ENCODE measurements around the gene SRC.

Gene SRC

DNA sequence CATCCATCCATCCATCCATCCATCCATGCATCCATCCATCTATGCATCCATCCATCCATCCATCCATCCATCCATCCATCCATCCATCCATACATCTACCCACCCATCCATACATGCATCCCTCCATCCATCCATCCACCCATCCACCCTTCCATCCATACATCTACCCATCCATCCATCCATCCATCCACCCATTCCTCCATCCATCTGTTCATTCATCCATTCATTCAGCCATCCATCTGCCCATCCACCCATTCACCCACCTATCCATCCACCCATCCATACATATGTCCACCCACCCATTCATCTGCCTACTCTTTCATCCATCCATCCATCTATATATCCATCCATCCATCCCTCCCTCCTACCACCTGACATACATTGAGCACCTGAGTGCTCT, 104.4 kb downstream of the SRC start:
- no peak for DNase-seq (ENCODE audit: low read depth)
- H3K4me3 ChIP-seq (ENCODE audit: low read length), result no peak overlapping the region
- TF ChIP-seq, protein P1, sequence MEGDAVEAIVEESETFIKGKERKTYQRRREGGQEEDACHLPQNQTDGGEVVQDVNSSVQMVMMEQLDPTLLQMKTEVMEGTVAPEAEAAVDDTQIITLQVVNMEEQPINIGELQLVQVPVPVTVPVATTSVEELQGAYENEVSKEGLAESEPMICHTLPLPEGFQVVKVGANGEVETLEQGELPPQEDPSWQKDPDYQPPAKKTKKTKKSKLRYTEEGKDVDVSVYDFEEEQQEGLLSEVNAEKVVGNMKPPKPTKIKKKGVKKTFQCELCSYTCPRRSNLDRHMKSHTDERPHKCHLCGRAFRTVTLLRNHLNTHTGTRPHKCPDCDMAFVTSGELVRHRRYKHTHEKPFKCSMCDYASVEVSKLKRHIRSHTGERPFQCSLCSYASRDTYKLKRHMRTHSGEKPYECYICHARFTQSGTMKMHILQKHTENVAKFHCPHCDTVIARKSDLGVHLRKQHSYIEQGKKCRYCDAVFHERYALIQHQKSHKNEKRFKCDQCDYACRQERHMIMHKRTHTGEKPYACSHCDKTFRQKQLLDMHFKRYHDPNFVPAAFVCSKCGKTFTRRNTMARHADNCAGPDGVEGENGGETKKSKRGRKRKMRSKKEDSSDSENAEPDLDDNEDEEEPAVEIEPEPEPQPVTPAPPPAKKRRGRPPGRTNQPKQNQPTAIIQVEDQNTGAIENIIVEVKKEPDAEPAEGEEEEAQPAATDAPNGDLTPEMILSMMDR (IDR thresholded peaks at IDR 0.05; ENCODE audit: insufficient read depth, low read depth, low read length, missing control alignments), result no peak

DNA sequence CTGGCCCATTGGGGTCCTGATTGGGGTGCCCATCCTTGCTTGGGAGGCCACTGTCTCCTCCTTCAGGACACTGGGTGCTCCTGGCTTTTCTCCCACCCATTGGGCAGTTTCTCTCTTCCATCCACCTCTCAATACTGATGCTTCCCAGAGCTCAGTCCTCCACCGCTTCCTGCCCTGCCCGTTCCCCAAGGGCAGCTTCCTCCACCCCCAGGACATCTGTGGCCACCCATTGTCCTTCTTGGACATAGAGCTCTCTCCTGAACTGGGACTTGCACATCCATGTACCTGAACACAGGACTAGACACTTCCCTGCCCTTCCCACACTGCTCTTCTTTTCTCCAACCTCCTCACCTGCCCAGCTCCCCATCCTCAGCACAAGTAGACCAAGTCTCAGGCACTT, 105.7 kb downstream of the SRC start:
- H3K4me3 ChIP-seq (ENCODE audit: low read length), result no peak overlapping the region
- TF ChIP-seq, protein P1 (IDR thresholded peaks at IDR 0.05; ENCODE audit: insufficient read depth, low read depth, low read length, missing control alignments), result no peak
- DNase-seq (ENCODE audit: low read depth), result no peak

DNA sequence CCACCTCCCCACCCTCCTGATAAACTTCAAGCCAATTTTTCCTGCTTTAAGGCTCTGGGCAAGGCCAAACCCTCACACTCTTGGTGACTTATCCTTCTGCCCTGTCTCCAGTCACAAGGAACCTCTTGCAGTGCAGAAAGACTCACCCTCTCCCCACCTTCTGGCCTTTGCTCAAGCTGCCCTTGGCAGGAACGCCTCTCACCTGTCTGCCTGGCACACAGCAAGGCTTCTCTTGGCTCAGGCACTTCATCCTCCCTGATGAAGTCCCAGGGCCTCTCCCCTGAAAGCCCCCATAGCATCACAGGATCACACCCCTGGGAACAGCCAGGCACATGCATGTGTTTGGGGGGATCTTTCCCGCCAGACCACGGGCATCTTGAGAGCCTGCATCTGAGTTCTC, 106.3 kb downstream of the SRC start:
- TF ChIP-seq, protein P1 (IDR thresholded peaks at IDR 0.05; ENCODE audit: insufficient read depth, low read depth, low read length, missing control alignments), result no peak
- H3K4me3 ChIP-seq (ENCODE audit: low read length), result no peak overlapping the region
- no peak for DNase-seq (ENCODE audit: low read depth)

DNA sequence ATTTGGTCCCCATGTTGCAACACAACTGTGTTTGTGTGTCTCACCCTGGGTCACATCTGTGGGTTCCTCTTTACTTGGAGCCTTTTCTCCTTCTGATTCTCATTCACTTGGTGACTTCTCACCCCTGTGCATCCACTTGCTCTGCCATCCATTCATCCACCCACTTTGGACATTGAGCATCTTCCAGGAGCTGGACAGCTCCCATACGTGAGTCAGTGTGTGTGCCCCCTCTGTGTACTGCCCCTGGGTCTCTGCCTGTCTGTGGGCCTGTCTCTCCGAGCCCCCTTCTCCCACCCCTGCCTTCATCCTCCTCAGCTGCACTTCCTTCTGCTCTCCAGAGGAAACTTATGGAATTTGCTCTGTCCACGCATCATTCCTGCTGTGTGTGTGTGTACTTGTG, 107.3 kb downstream of the SRC start:
- DNase-seq (ENCODE audit: low read depth), result no peak
- no peak overlapping the region for H3K4me3 ChIP-seq (ENCODE audit: low read length)
- TF ChIP-seq, protein P1 (IDR thresholded peaks at IDR 0.05; ENCODE audit: insufficient read depth, low read depth, low read length, missing control alignments), result no peak

DNA sequence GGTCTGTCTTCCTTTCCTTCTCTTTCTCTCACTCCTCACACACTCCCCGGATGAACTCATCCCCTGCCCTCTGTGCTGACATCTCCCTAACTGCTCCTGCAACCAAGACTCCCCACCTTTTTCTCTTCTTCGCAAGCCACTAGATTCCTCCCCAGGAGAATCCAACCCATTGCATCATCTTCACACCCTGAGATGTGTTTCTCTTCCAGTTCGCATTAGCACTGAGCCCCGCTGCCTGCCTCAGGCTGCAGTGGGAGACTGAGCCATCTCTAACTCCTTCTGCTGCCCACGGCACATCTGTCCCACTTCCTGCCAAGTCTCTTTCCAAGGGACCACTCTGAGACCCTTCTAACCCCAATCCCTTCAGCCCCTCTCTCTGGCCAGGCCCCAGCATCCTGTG, 107.9 kb downstream of the SRC start:
- TF ChIP-seq, protein P1 (IDR thresholded peaks at IDR 0.05; ENCODE audit: insufficient read depth, low read depth, low read length, missing control alignments), result no peak

DNA sequence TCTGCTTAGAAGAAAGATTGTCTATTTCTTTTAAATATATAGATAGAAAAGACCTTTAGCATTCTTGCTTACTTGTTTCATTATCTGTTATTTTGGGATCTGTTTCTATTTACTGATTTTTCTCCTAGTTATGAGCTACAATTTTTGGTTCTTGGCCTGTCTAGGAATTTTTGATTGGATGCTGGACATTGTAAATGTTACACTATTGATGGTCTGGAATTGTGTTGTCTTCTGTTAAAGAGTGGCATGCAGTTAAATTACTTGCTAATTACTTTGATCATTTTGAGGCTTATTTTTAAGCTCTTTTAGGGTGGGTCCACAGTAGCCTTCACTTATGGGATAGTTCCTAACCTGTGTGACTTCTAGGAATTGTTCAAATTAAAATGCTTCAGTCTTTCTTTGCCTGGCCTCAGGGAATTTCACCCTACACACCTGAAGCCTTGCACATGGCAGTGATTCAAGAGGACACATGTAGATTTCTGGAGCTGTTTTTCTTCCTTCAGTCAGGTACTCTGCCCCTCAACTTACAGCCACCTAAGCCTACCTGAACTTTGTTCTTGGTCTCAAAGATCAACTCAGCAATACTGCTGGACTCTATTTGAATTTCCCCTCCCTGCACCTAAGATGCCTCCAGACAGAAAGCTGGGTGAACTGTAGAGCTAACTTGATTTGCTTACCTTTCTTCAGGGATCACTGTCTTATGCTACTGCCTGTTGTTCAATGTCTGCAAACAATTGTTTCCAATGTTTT, 108.9 kb downstream of the SRC start:
- DNase-seq (ENCODE audit: low read depth), result no peak
- TF ChIP-seq, protein P1 (IDR thresholded peaks at IDR 0.05; ENCODE audit: insufficient read depth, low read depth, low read length, missing control alignments), result no peak

More for the DNA sequence above, 107.9 kb downstream of the SRC start:
- no peak for DNase-seq (ENCODE audit: low read depth)
- no peak overlapping the region for H3K4me3 ChIP-seq (ENCODE audit: low read length)

More for the DNA sequence above, 108.9 kb downstream of the SRC start:
- H3K4me3 ChIP-seq (ENCODE audit: low read length), result no peak overlapping the region

Data from epithelial cell of esophagus (primary cell).